ENCODE results near the gene OR2S2. TPM values are rescaled to one million over a fixed set of nuclear protein-coding genes. Genes with fewer than 3 reads are reported as not detected.

The OR2S2 gene
- total RNA-seq (2022) (not detected in 2 replicates), Bru-seq, nascent RNA (not detected), BruChase-seq, experiment 1, labeled RNA remaining after a 2-hour chase (not detected), BruChase-seq, experiment 2, labeled RNA remaining after a 6-hour chase (not detected)
- long read RNA-seq, result 0 reads

GRCh38 chr9:35958104-35958837 is at the start of gene OR2S2:
Gene OR2S2 (minus strand): TSS chr9:35958154. CDS start chr9:35958098, 56 bp downstream.
- Histone ChIP-seq H3K36me3 (ENCODE audit: control insufficient read depth, insufficient read depth, low read length) (no peaks in the 10 kb centered on the region), H3K27me3 (replicated peaks; ENCODE audit: control insufficient read depth, insufficient read depth, low read length) (no peaks in the 10 kb centered on the region; the same call in 1 of the 2 replicates), H3K4me1 (no peaks in the 10 kb centered on the region), H3K9me3 (no peaks in the 10 kb centered on the region), H3K4me3 (ENCODE audit: low read depth, low read length) (no peak within 1 kb of the TSS)
- POLR2A ChIA-PET, result no interaction called here
- H3K9me3 Mint-ChIP-seq (ENCODE audit: unreplicated experiment), result no peaks in the 10 kb centered on the region
- H3K36me3 Mint-ChIP-seq (ENCODE audit: insufficient read depth, unreplicated experiment), result no peaks in the 10 kb centered on the region
- H3K27ac Mint-ChIP-seq (ENCODE audit: unreplicated experiment), result no peak within 1 kb of the TSS
- TF ChIP-seq CTCF (IDR thresholded peaks at IDR 0.05; ENCODE audit: insufficient read depth in 1 of 2, low read depth in 1 of 2, low read length in 1 of 2, severe bottlenecking in 1 of 2, unreplicated experiment in 1 of 2), result no peak
- intact Hi-C loops (cut with micrococcal nuclease; ENCODE audit: unreplicated experiment), result loop anchor here (5.0 kb wide), 1 partner anchor 49 kb away; no protein-coding TSS in a partner anchor
- peaks cover 21% of the 10 kb centered on the region for H3K27me3 Mint-ChIP-seq (ENCODE audit: insufficient read depth, unreplicated experiment)
- CTCF ChIA-PET, result no interaction called here
- H3K4me3 Mint-ChIP-seq (ENCODE audit: unreplicated experiment), result no peak within 1 kb of the TSS
- DNase-seq, result no peak
- H3K4me1 Mint-ChIP-seq (ENCODE audit: low read depth, unreplicated experiment), result peaks cover 6% of the 10 kb centered on the region
- no TSS peak for BruUV-seq (replicated peaks)

- BruUV-seq (replicated peaks), result no TSS peak
- intact Hi-C loops (cut with micrococcal nuclease; ENCODE audit: unreplicated experiment), result loop anchor here (5.0 to 10.0 kb wide), 4 partner anchors 35 to 97 kb away; partner anchors contain the start of gene OR2S2
- H3K4me3 Mint-ChIP-seq (ENCODE audit: unreplicated experiment), result no peak overlapping the region
- ChIA-PET CTCF (interaction anchor here (0.6 to 2.7 kb wide), 5 partner anchors 16 to 183 kb away, joined by 3 to 15 read pairs (median 5); partner anchors contain the start of gene CLTA), POLR2A (no interaction called here)
- no peaks in the 10 kb centered on the region for H3K36me3 ChIP-seq (ENCODE audit: control insufficient read depth, insufficient read depth, low read length)
- H3K27me3 ChIP-seq (replicated peaks; ENCODE audit: control insufficient read depth, insufficient read depth, low read length), result no peaks in the 10 kb centered on the region; the same call in 1 of the 2 replicates
- no peaks in the 10 kb centered on the region for H3K9me3 ChIP-seq
- no peak overlapping the region for H3K4me3 ChIP-seq (ENCODE audit: low read depth, low read length)
- no peaks in the 10 kb centered on the region for H3K9me3 Mint-ChIP-seq (ENCODE audit: unreplicated experiment)
- TF ChIP-seq CTCF (IDR thresholded peaks at IDR 0.05; ENCODE audit: insufficient read depth in 1 of 2, low read depth in 1 of 2, low read length in 1 of 2, severe bottlenecking in 1 of 2, unreplicated experiment in 1 of 2), result no peak
- peaks cover 18% of the 10 kb centered on the region for H3K4me1 Mint-ChIP-seq (ENCODE audit: low read depth, unreplicated experiment)
- H3K36me3 Mint-ChIP-seq (ENCODE audit: insufficient read depth, unreplicated experiment), result no peaks in the 10 kb centered on the region
- H3K27me3 Mint-ChIP-seq (ENCODE audit: insufficient read depth, unreplicated experiment), result peaks cover 12% of the 10 kb centered on the region
- H3K4me1 ChIP-seq, result peaks cover 21% of the 10 kb centered on the region
- H3K27ac Mint-ChIP-seq (ENCODE audit: unreplicated experiment), result no peak overlapping the region
- DNase-seq, result no peak
Measured at GRCh38 chr9:36007316-36007708, 49.4 kb upstream of the OR2S2 start.

GRCh38 chr9:36006549-36007315 is 48.8 kb upstream of the OR2S2 start:
- Histone ChIP-seq H3K36me3 (ENCODE audit: control insufficient read depth, insufficient read depth, low read length) (no peaks in the 10 kb centered on the region), H3K4me1 (peaks cover 21% of the 10 kb centered on the region), H3K9me3 (no peaks in the 10 kb centered on the region), H3K27me3 (replicated peaks; ENCODE audit: control insufficient read depth, insufficient read depth, low read length) (no peaks in the 10 kb centered on the region; the same call in 1 of the 2 replicates), H3K4me3 (ENCODE audit: low read depth, low read length) (no peak overlapping the region)
- no peaks in the 10 kb centered on the region for H3K9me3 Mint-ChIP-seq (ENCODE audit: unreplicated experiment)
- intact Hi-C loops (cut with micrococcal nuclease; ENCODE audit: unreplicated experiment), result loop anchor here (5.0 to 10.0 kb wide), 4 partner anchors 36 to 98 kb away; partner anchors contain the start of gene OR2S2
- no peak for TF ChIP-seq CTCF (IDR thresholded peaks at IDR 0.05; ENCODE audit: insufficient read depth in 1 of 2, low read depth in 1 of 2, low read length in 1 of 2, severe bottlenecking in 1 of 2, unreplicated experiment in 1 of 2)
- no TSS peak for BruUV-seq (replicated peaks)
- H3K27ac Mint-ChIP-seq (ENCODE audit: unreplicated experiment), result no peak overlapping the region
- CTCF ChIA-PET, result interaction anchor here (0.7 to 1.2 kb wide), 4 partner anchors 17 to 184 kb away, joined by 3 to 5 read pairs (median 3); partner anchors contain the start of gene CLTA
- no peak overlapping the region for H3K4me3 Mint-ChIP-seq (ENCODE audit: unreplicated experiment)
- POLR2A ChIA-PET, result no interaction called here
- H3K27me3 Mint-ChIP-seq (ENCODE audit: insufficient read depth, unreplicated experiment), result peaks cover 13% of the 10 kb centered on the region
- no peaks in the 10 kb centered on the region for H3K36me3 Mint-ChIP-seq (ENCODE audit: insufficient read depth, unreplicated experiment)
- DNase-seq, result peak; percentile 23 to 42
- H3K4me1 Mint-ChIP-seq (ENCODE audit: low read depth, unreplicated experiment), result peaks cover 18% of the 10 kb centered on the region

Data from Caco-2 (cell line).